K562 (cell line): ENCODE results near the gene CNGA4. TPM values are rescaled to one million over a fixed set of nuclear protein-coding genes. Genes with fewer than 3 reads are reported as not detected.

ENCODE experiments used
- ATAC-seq: fragments of 200-7000 bp; cut with Tn5 transposase; 3 replicates; pipeline ENCODE4 v1.9.1; 2020; ENCODE audit warnings: moderate library complexity
- BruUV-seq: library from RNA; stranded (reverse); fragments of 400-500 nt; replicated peaks from 2 replicates; lab custom pipeline; 2021; lab: Mats Ljungman, UMichigan
- CTCF ChIA-PET: fragments of 300-600 bp; formaldehyde crosslinking; extraction: SDS; loops from one replicate; lab custom pipeline; 2021; ENCODE audit warnings: low intra/inter-chr PET ratio; lab: Yijun Ruan, JAX
- POLR2A ChIA-PET: fragments of 300-600, 350-650 bp; sonication (Branson Sonifier 250); formaldehyde crosslinking; extraction: SDS; loops from one replicate; lab custom pipeline; 2021; ENCODE audit warnings: antibody characterized with exemption, inconsistent platforms; lab: Yijun Ruan, JAX
- DNase-seq, 4 experiments: peaks; one replicate each; pipeline versions ENCODE4 v3.0.0 to v3.0.0-alpha.2; 2011 to 2018; ENCODE audit warnings: low spot score in 3 of 4, mixed read lengths in 3 of 4; ENCODE audit errors: extremely low read depth in 1 of 4
- FAIRE-seq: peaks from 2 replicates; lab custom pipeline; 2011; peaks lifted over from hg19 to GRCh38; lab: Jason Lieb, UNC
- H2AFZ ChIP-seq: 2 replicates; pipeline ENCODE4 v1.6.0; 2011; ENCODE audit warnings: low read depth, low read length, control low read depth, inconsistent platforms
- H3K27ac ChIP-seq: fragments of 200-600 bp; 3 replicates; pipeline ENCODE4 v1.8.0; 2011; ENCODE audit warnings: low read depth, mild to moderate bottlenecking, control low read depth, inconsistent platforms, low read length, moderate library complexity, mixed read lengths; ENCODE audit errors: extremely low read depth
- H3K27me3 ChIP-seq, 2 experiments: fragments of 300-600 bp in 1 of 2; 2 replicates in 1 of 2; 3 replicates in 1 of 2; pipeline versions ENCODE4 v1.6.0 to v1.8.0; 2011; ENCODE audit warnings: inconsistent platforms in 2 of 2, low read length in 2 of 2, mild to moderate bottlenecking in 1 of 2, mixed read lengths in 1 of 2, moderate library complexity in 1 of 2; ENCODE audit not compliant: control insufficient read depth in 2 of 2, insufficient read depth in 2 of 2
- H3K36me3 ChIP-seq: fragments of 300-600 bp; 3 replicates; pipeline ENCODE4 v1.8.0; 2011; ENCODE audit warnings: mild to moderate bottlenecking, low read length, inconsistent platforms; ENCODE audit not compliant: control insufficient read depth, insufficient read depth
- H3K4me1 ChIP-seq, 2 experiments: fragments of 200-600 bp in 1 of 2; replicated peaks in 1 of 2; 2 replicates in 1 of 2; 3 replicates in 1 of 2; pipeline versions ENCODE4 v1.5.1 to v1.8.0; 2011; ENCODE audit warnings: inconsistent platforms in 2 of 2, low read length in 2 of 2, mild to moderate bottlenecking in 1 of 2, mixed read lengths in 1 of 2, moderate library complexity in 1 of 2; ENCODE audit not compliant: control insufficient read depth in 2 of 2, insufficient read depth in 2 of 2
- H3K4me2 ChIP-seq: 2 replicates; pipeline ENCODE4 v1.6.1; 2011; ENCODE audit warnings: low read length, control low read depth, inconsistent platforms, mixed read lengths; ENCODE audit not compliant: insufficient read depth
- H3K4me3 ChIP-seq: fragments of 200-600 bp; sonication (generic), shearing (Covaris generic); 2 replicates; pipeline ENCODE4 v1.5.1; 2016; ENCODE audit warnings: control low read depth, inconsistent platforms
- H3K79me2 ChIP-seq: fragments of 200-600 bp; 3 replicates; pipeline ENCODE4 v1.8.0; 2011; ENCODE audit warnings: low read length, inconsistent platforms; ENCODE audit not compliant: control insufficient read depth, insufficient read depth
- H3K9ac ChIP-seq, 2 experiments: 2 replicates each; pipeline versions ENCODE4 v1.6.0 to v1.6.1; 2011; ENCODE audit warnings: low read depth in 2 of 2, low read length in 2 of 2, control low read depth in 1 of 2, inconsistent platforms in 1 of 2, mild to moderate bottlenecking in 1 of 2, mixed read lengths in 1 of 2; ENCODE audit not compliant: insufficient read depth in 1 of 2
- H3K9me1 ChIP-seq: one replicate; pipeline ENCODE4 v1.6.0; 2011; ENCODE audit warnings: inconsistent platforms, mild to moderate bottlenecking, low read length, moderate library complexity; ENCODE audit not compliant: control insufficient read depth, insufficient read depth
- H3K9me3 ChIP-seq: replicated peaks from 2 replicates; pipeline ENCODE4 v1.5.1; 2011; ENCODE audit warnings: low read depth, low read length, inconsistent platforms; ENCODE audit not compliant: control insufficient read depth, insufficient read depth
- H4K20me1 ChIP-seq: replicated peaks from 2 replicates; pipeline ENCODE4 v1.6.1; 2011; ENCODE audit warnings: low read length, inconsistent platforms, mixed read lengths; ENCODE audit not compliant: control insufficient read depth, insufficient read depth
- ETV5 ChIP-seq: sonication (generic); formaldehyde crosslinking; IDR thresholded peaks from 2 replicates; pipeline ENCODE4 v1.4.0; 2020; ENCODE audit warnings: low read depth, mild to moderate bottlenecking, missing genetic modification reagents
- KLF6 ChIP-seq: fragments of 250-450 bp; sonication (Bioruptor Pico); IDR thresholded peaks from 2 replicates; pipeline ENCODE4 v1.4.0; 2020; ENCODE audit warnings: mild to moderate bottlenecking, moderate library complexity, borderline replicate concordance
- NELFE ChIP-seq: IDR thresholded peaks from 2 replicates; pipeline ENCODE4 v1.6.1; 2011; ENCODE audit warnings: mild to moderate bottlenecking; ENCODE audit not compliant: insufficient read depth, insufficient read length
- NFE2L1 ChIP-seq: fragments of 450-650 bp; IDR thresholded peaks from 2 replicates; pipeline ENCODE4 v1.6.1; 2016; ENCODE audit warnings: missing genetic modification characterization, low read depth, mild to moderate bottlenecking, missing compliant biosample characterization, moderate library complexity, borderline replicate concordance
- NRF1 ChIP-seq, 2 experiments: fragments of 450-650 bp; IDR thresholded peaks in 1 of 2; conservative IDR thresholded peaks in 1 of 2; 2 replicates each; pipeline ENCODE4 v1.6.1; 2014; ENCODE audit warnings: mild to moderate bottlenecking in 2 of 2
- PTRF ChIP-seq: fragments of 450-650 bp; IDR thresholded peaks from 2 replicates; pipeline ENCODE4 v1.6.1; 2016; ENCODE audit warnings: mild to moderate bottlenecking, missing genetic modification characterization, missing compliant biosample characterization
- PURB ChIP-seq: sonication (generic); formaldehyde crosslinking; IDR thresholded peaks from 2 replicates; pipeline ENCODE4 v1.9.0; 2021; ENCODE audit warnings: low read depth, mild to moderate bottlenecking, missing genetic modification reagents
- RAD51 ChIP-seq: fragments of 450-650 bp; IDR thresholded peaks from 2 replicates; pipeline ENCODE4 v1.7.1; 2016; ENCODE audit warnings: low read depth, mild to moderate bottlenecking, borderline replicate concordance
- RBFOX2 ChIP-seq: fragments of 200-400 bp; formaldehyde crosslinking; IDR thresholded peaks from 2 replicates; pipeline ENCODE4 v1.6.1; 2017; ENCODE audit warnings: low read depth, mild to moderate bottlenecking, low read length, moderate library complexity
- RBM34 ChIP-seq: fragments of 200-400 bp; formaldehyde crosslinking; IDR thresholded peaks from 2 replicates; pipeline ENCODE4 v1.6.1; 2018; ENCODE audit warnings: low read length, borderline replicate concordance; ENCODE audit not compliant: insufficient read depth
- SUPT5H ChIP-seq: fragments of 450-650 bp; IDR thresholded peaks from 2 replicates; pipeline ENCODE4 v1.6.1; 2016
- TCF7L2 ChIP-seq: fragments of 150-350 bp; IDR thresholded peaks from 2 replicates; pipeline ENCODE4 v1.6.1; 2016; ENCODE audit warnings: low read depth, mild to moderate bottlenecking, low read length, moderate library complexity
- ZNF146 ChIP-seq: IDR thresholded peaks from one replicate; pipeline ENCODE4 v1.6.1; 2018; ENCODE audit warnings: missing compliant biosample characterization; ENCODE audit not compliant: unreplicated experiment
- ZNF3 ChIP-seq: fragments of 250-450 bp; sonication (Bioruptor Pico); IDR thresholded peaks from 2 replicates; pipeline ENCODE4 v1.5.0; 2021; ENCODE audit warnings: mild to moderate bottlenecking, moderate library complexity
- WGBS: fragments of 100-300 bp; shearing (Covaris generic); methylation state at CpG from one replicate; pipeline ENCODE4 v1.1.6; 2016; ENCODE audit warnings: low coverage, mixed read lengths; ENCODE audit not compliant: insufficient coverage; ENCODE audit errors: missing lambda C conversion rate; 5-methylcytosine and 5-hydroxymethylcytosine counted together
- in situ Hi-C: fragments of 300-500 bp; cut with MboI; formaldehyde crosslinking; loops from 4 replicates; pipeline ENCODE4 v1.15.0; 2018; ENCODE audit warnings: inconsistent platforms, mixed read lengths
- intact Hi-C: fragments of 100-400 bp; cut with micrococcal nuclease; formaldehyde crosslinking; loops from 2 replicates; pipeline ENCODE4 v1.14.2; 2022
- polyA plus RNA-seq, 8 experiments: library from polyadenylated mRNA; depleted of rRNA in 4 of 8; stranded (reverse) in 5 of 8; unstranded in 3 of 8; fragments of >200 nt; fragmentation: Nextera tagmentation in 2 of 8; fragmentation: Illumina TruSeq in 1 of 8; extraction: Ambion mirVana in 2 of 8; extraction: Trizol in 1 of 8; gene quantifications; 2 replicates each; pipeline versions ENCODE4 v1.2.1 to v1.2.3, GENCODE V29; 2011 to 2014; ENCODE audit warnings: inconsistent platforms in 1 of 8, missing spikeins in 1 of 8
- total RNA-seq, 7 experiments: library from RNA; depleted of rRNA in 6 of 7; stranded (reverse); fragments of >200 nt in 6 of 7; fragmentation: Illumina TruSeq in 2 of 7; extraction: Trizol in 2 of 7; gene quantifications; 2 replicates each; pipeline versions ENCODE4 v1.2.1 to v1.2.3, GENCODE V29; 2011 to 2021; ENCODE audit warnings: low replicate concordance in 1 of 7
- TF ChIP-seq, protein P1 (sequence below): IDR thresholded peaks from 3 replicates; pipeline ENCODE4 v1.6.1; 2011; ENCODE audit warnings: borderline replicate concordance, mild to moderate bottlenecking; ENCODE audit not compliant: insufficient read length, insufficient read depth
- TF ChIP-seq, protein P2 (sequence below): sonication (generic); formaldehyde crosslinking; IDR thresholded peaks from 2 replicates; pipeline ENCODE4 v1.9.0; 2022; ENCODE audit warnings: mild to moderate bottlenecking, missing genetic modification reagents
- TF ChIP-seq, protein P3 (sequence below): fragments of 450-650 bp; formaldehyde crosslinking; conservative IDR thresholded peaks from 2 replicates; pipeline ENCODE4 v1.4.0; 2022; ENCODE audit warnings: mild to moderate bottlenecking, missing genetic modification characterization

CNGA4 gene
- total and polyA plus RNA-seq, 9 of the 15 experiments (the other 6 are each of a cell fraction or from before 2014, with no cell fraction given), result 0.04 to 0.09 (median 0.06) TPM; not detected in 6

DNA sequence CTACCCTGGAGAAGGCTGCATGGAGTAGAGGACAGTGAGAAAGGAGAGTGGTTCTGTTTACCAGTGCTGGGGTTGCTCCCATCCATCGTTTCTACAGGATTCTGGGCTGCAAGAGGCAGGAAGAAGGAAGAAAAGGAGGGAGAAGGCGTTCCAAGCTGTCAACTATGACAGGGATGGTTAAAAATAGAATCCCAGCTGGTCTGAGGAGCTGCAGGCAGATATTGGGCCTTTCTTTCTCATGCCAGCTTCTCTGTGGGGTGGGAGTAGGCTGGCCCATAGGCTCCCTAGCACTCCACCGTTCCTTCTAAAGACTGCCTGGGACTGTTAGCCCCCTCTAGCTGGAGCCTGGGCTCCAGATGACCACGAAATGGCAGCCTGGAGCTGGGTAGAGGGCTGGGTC lies 34.3 kb downstream of the CNGA4 start:
- Histone ChIP-seq H3K4me3 (no peak overlapping the region), H4K20me1 (no peaks in the 10 kb centered on the region), H3K79me2 (no peaks in the 10 kb centered on the region), H3K36me3 (no peaks in the 10 kb centered on the region), H3K9me3 (no peaks in the 10 kb centered on the region), H3K9ac (no peak overlapping the region), H3K9me1 (no peaks in the 10 kb centered on the region), H2AFZ (no peak overlapping the region), H3K4me1 (peaks cover 0 to 18% of the 10 kb centered on the region in 2 experiments; a peak in 2 of 5 replicates), H3K4me2 (no peak overlapping the region), H3K27ac (no peak overlapping the region), H3K27me3 (peaks cover 4 to 6% of the 10 kb centered on the region in 2 experiments; a peak in 1 of 5 replicates)
- intact Hi-C loops, result no loop called here
- in situ Hi-C loops, result no loop called here
- no peak for DNase-seq
- no peak for ATAC-seq
- CTCF ChIA-PET, result no interaction called here
- TF ChIP-seq NFE2L1 (tag), result no peak
- no peak for TF ChIP-seq TCF7L2
- TF ChIP-seq ZNF146, result no peak
- TF ChIP-seq, protein P1, sequence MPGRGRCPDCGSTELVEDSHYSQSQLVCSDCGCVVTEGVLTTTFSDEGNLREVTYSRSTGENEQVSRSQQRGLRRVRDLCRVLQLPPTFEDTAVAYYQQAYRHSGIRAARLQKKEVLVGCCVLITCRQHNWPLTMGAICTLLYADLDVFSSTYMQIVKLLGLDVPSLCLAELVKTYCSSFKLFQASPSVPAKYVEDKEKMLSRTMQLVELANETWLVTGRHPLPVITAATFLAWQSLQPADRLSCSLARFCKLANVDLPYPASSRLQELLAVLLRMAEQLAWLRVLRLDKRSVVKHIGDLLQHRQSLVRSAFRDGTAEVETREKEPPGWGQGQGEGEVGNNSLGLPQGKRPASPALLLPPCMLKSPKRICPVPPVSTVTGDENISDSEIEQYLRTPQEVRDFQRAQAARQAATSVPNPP, result no peak
- TF ChIP-seq, protein P2, sequence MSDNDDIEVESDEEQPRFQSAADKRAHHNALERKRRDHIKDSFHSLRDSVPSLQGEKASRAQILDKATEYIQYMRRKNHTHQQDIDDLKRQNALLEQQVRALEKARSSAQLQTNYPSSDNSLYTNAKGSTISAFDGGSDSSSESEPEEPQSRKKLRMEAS, result no peak
- no peak for TF ChIP-seq RAD51
- TF ChIP-seq NELFE, result no peak
- no peak for TF ChIP-seq PTRF (tag)
- no peak for TF ChIP-seq ETV5 (CRISPR knock-in tag)
- TF ChIP-seq ZNF3 (CRISPR knock-in tag), result no peak
- TF ChIP-seq KLF6 (CRISPR knock-in tag), result no peak
- no peak for TF ChIP-seq RBFOX2
- TF ChIP-seq NRF1 (conservative IDR thresholded peaks at IDR 0.05 in 1 of 2, IDR thresholded peaks at IDR 0.05 in 1 of 2), result no peak
- TF ChIP-seq RBM34, result no peak
- TF ChIP-seq, protein P3, sequence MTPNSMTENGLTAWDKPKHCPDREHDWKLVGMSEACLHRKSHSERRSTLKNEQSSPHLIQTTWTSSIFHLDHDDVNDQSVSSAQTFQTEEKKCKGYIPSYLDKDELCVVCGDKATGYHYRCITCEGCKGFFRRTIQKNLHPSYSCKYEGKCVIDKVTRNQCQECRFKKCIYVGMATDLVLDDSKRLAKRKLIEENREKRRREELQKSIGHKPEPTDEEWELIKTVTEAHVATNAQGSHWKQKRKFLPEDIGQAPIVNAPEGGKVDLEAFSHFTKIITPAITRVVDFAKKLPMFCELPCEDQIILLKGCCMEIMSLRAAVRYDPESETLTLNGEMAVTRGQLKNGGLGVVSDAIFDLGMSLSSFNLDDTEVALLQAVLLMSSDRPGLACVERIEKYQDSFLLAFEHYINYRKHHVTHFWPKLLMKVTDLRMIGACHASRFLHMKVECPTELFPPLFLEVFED (CRISPR knock-in tag), result no peak
- TF ChIP-seq SUPT5H, result no peak
- TF ChIP-seq PURB (CRISPR knock-in tag), result no peak
- no TSS peak for BruUV-seq
- 0% methylated on average over 4 of the region's 4 CpGs for WGBS
- POLR2A ChIA-PET, result interaction anchor here (1.0 kb wide), 1 partner anchor 23 kb away, joined by 3 read pairs; no protein-coding TSS in a partner anchor
- FAIRE-seq, result no peak
